Breast epithelium (tissue), 4 donors: Measurements from ENCODE around the gene NCAPD3. TPM values are rescaled to one million over a fixed set of nuclear protein-coding genes. Genes with fewer than 3 reads are reported as not detected.

Experiments used
- DNase-seq, 2 donors: peaks; one replicate each; pipeline ENCODE4 v3.0.0-alpha.2; 2019; ENCODE audit warnings: low spot score in 2 of 2
- H3K27ac ChIP-seq, 2 donors: fragments of 200-600 bp; sonication (generic) in 1 of 2; one replicate each; pipeline ENCODE4 v1.5.1; 2016 to 2019; ENCODE audit warnings: mild to moderate bottlenecking in 1 of 2
- H3K27me3 ChIP-seq, 2 donors: fragments of 200-600 bp; sonication (generic) in 1 of 2; one replicate each; pipeline versions ENCODE4 v1.5.1 to v1.6.0; 2017 to 2019; ENCODE audit warnings: control low read depth in 1 of 2, mild to moderate bottlenecking in 1 of 2
- H3K36me3 ChIP-seq: fragments of 200-600 bp; one replicate; pipeline ENCODE4 v1.5.1; 2019
- H3K4me1 ChIP-seq, 2 donors: fragments of 200-600 bp; sonication (generic); one replicate each; pipeline ENCODE4 v1.5.1; 2016 to 2019; ENCODE audit warnings: control low read depth in 1 of 2
- H3K4me3 ChIP-seq, 3 donors: fragments of 200-600 bp; sonication (generic); 1 replicate in 2 of 3; 2 replicates in 1 of 3; pipeline ENCODE4 v1.5.1; 2016 to 2019; ENCODE audit warnings: mild to moderate bottlenecking in 3 of 3, moderate library complexity in 2 of 3
- H3K9me3 ChIP-seq, 2 donors: fragments of 200-600 bp; sonication (generic) in 1 of 2; one replicate each; pipeline ENCODE4 v1.5.1; 2016 to 2019; ENCODE audit warnings: control low read depth in 1 of 2
- POLR2A ChIP-seq: fragments of 450-650 bp; IDR thresholded peaks from one replicate; pipeline ENCODE4 v1.6.1; 2016; ENCODE audit warnings: antibody characterized with exemption, mild to moderate bottlenecking, moderate library complexity
- POLR2AphosphoS5 ChIP-seq, 3 donors: sonication (generic); formaldehyde crosslinking; IDR thresholded peaks; one replicate each; pipeline ENCODE4 v1.6.1; 2017; ENCODE audit warnings: antibody characterized with exemption in 3 of 3
- intact Hi-C: fragments of 100-400 bp; cut with DNase I; formaldehyde crosslinking; loops from one replicate; pipeline ENCODE4 v1.15.1; 2023; ENCODE audit warnings: low total_unique reads
- total RNA-seq, 3 donors: library from RNA; depleted of rRNA; stranded (reverse); fragments of >200 nt; gene quantifications; one replicate each; pipeline ENCODE4 v1.1.0, GENCODE V29; 2016
- TF ChIP-seq, protein P1 (sequence below), 3 donors: fragments of 450-650 bp; IDR thresholded peaks; one replicate each; pipeline ENCODE4 v1.5.1; 2016 to 2017; ENCODE audit warnings: antibody characterized with exemption in 3 of 3, mild to moderate bottlenecking in 3 of 3, moderate library complexity in 3 of 3

The NCAPD3 gene
- total RNA-seq, 3 donors from 2014 or later: 12.0 to 16.5 (median 12.1) TPM

DNA sequence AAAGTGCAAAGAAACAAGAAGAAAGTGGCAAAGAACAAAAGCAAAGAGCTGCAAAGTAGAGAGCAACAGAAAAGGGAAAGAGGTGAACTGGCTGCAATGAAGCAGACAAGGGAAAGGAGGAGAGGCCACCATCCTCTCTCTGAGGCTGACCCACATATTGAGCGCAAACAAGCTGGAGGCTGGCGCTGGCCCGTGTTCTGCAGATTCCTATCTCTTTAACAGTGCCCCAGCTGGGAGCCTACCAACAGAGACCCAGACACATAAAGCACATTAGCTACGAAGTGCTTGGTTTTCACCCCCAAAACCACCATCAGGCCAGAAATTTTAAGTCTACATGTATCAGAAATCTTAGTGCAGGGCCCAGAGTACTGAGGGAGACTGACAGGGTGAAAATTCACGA lies 17.6 kb downstream of the NCAPD3 start:
- Histone ChIP-seq H3K27ac (no peak overlapping the region), H3K27me3 (no peaks in the 10 kb centered on the region), H3K4me1 (no peaks in the 10 kb centered on the region), H3K4me3 (no peak overlapping the region), H3K9me3 (no peaks in the 10 kb centered on the region), H3K36me3 (peaks cover 3% of the 10 kb centered on the region)
- no peak for DNase-seq
- TF ChIP-seq POLR2A: no peak
- TF ChIP-seq, protein P1, sequence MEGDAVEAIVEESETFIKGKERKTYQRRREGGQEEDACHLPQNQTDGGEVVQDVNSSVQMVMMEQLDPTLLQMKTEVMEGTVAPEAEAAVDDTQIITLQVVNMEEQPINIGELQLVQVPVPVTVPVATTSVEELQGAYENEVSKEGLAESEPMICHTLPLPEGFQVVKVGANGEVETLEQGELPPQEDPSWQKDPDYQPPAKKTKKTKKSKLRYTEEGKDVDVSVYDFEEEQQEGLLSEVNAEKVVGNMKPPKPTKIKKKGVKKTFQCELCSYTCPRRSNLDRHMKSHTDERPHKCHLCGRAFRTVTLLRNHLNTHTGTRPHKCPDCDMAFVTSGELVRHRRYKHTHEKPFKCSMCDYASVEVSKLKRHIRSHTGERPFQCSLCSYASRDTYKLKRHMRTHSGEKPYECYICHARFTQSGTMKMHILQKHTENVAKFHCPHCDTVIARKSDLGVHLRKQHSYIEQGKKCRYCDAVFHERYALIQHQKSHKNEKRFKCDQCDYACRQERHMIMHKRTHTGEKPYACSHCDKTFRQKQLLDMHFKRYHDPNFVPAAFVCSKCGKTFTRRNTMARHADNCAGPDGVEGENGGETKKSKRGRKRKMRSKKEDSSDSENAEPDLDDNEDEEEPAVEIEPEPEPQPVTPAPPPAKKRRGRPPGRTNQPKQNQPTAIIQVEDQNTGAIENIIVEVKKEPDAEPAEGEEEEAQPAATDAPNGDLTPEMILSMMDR (IDR thresholded peaks at IDR 0.05): no peak
- no peak for TF ChIP-seq POLR2AphosphoS5 (IDR thresholded peaks at IDR 0.05)
- intact Hi-C loops: no loop called here

DNA sequence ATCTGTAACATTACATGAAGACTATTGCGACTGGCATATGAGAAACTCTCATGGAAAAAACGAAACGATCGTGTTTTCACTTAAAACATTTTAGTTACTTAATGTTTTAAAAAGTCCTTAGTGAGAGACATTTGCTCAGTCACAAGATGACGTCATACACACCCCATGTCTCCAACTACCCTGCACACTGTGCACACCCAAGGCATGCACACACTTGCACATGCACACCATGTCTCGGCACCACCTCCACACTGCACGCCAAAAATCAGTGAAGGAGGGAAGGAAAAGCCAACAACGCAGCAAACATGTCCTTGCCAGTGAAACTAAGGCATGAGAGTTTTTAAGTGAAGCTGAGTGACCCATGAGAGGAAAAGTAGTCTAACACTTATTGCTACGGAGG lies 18.0 kb downstream of the NCAPD3 start:
- Histone ChIP-seq H3K9me3 (no peaks in the 10 kb centered on the region), H3K27me3 (no peaks in the 10 kb centered on the region), H3K4me3 (no peak overlapping the region), H3K36me3 (peaks cover 3% of the 10 kb centered on the region), H3K4me1 (no peaks in the 10 kb centered on the region), H3K27ac (no peak overlapping the region)
- intact Hi-C loops: no loop called here
- TF ChIP-seq, protein P1 (IDR thresholded peaks at IDR 0.05): no peak
- TF ChIP-seq POLR2AphosphoS5 (IDR thresholded peaks at IDR 0.05) (no peak), POLR2A (no peak)
- no peak for DNase-seq

DNA sequence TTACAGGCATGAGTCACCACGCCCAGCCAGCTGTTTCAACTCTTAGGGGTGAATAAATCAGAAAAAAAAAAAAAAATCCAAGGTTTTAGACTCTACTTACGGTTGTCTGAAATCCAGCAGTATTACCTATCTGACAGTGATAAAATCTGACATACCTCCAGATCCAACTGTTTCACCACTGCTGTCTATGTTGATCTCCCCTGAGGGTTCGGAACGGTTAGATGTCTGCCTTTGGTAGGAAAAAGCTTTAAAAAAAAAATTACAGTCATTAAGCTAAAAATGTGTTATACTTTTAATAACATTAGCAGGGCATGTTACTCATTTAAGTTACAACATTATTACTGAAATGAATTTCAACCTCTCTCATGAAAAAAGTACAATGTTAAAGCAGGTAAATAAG lies 21.1 kb downstream of the NCAPD3 start:
- TF ChIP-seq, protein P1 (IDR thresholded peaks at IDR 0.05): no peak
- TF ChIP-seq POLR2A (no peak), POLR2AphosphoS5 (IDR thresholded peaks at IDR 0.05) (no peak)
- Histone ChIP-seq H3K27ac (no peak overlapping the region), H3K4me1 (no peaks in the 10 kb centered on the region), H3K4me3 (no peak overlapping the region), H3K9me3 (no peaks in the 10 kb centered on the region), H3K27me3 (no peaks in the 10 kb centered on the region), H3K36me3 (peaks cover 3% of the 10 kb centered on the region)
- intact Hi-C loops: loop anchor here (2.0 kb wide), 1 partner anchor 46 kb away; no protein-coding TSS in a partner anchor
- no peak for DNase-seq

DNA sequence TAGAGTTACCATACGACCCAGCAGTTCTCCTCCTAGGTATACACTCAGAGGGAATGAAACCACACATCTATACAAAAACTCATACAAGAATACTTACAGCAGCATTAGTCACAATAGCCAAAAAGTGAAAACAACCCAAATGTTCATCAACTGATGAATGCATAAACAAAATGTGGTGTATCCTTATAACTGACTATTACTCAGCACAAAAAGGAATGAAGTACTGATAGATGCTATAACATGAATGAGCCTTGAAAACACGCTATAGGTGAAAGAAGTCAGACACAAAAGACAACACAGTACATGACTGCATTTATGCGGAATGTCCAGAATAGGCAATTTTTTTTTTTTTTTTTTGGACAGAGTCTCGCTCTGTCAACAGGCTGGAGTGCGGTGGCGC lies 23.1 kb downstream of the NCAPD3 start:
- Histone ChIP-seq H3K4me3 (no peak overlapping the region), H3K27ac (no peak overlapping the region), H3K27me3 (no peaks in the 10 kb centered on the region), H3K36me3 (peaks cover 3% of the 10 kb centered on the region), H3K9me3 (no peaks in the 10 kb centered on the region), H3K4me1 (no peaks in the 10 kb centered on the region)
- DNase-seq: no peak
- intact Hi-C loops: no loop called here
- TF ChIP-seq, protein P1 (IDR thresholded peaks at IDR 0.05): no peak
- no peak for TF ChIP-seq POLR2AphosphoS5 (IDR thresholded peaks at IDR 0.05)
- no peak for TF ChIP-seq POLR2A

DNA sequence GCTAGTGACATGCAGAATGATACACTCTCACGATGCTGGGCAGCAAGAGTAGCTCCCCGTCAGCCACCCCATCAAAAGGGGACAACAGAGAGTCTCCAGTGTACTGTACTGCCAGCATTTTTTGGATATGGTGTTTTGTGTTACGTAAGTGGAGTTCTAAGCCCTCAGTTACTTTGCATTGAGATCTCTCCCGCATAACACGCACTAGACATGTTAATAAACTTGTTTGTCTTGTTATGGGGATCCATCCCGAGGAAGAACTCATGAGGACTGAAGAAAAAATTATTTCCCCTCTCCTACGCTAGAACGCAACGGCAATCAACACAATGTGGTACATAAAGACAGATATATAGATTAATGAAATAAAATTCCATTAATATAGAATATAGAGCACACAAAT lies 24.2 kb downstream of the NCAPD3 start:
- no peak for TF ChIP-seq POLR2AphosphoS5 (IDR thresholded peaks at IDR 0.05)
- TF ChIP-seq, protein P1 (IDR thresholded peaks at IDR 0.05): no peak
- TF ChIP-seq POLR2A: no peak
- DNase-seq: no peak
- Histone ChIP-seq H3K36me3 (peaks cover 3% of the 10 kb centered on the region), H3K4me1 (no peaks in the 10 kb centered on the region), H3K27ac (no peak overlapping the region), H3K27me3 (no peaks in the 10 kb centered on the region), H3K4me3 (no peak overlapping the region), H3K9me3 (no peaks in the 10 kb centered on the region)
- intact Hi-C loops: no loop called here
